NCI-H1048 (cell line): ENCODE results near the gene EBF4.
"Not testable (repeated sequence)": the region's sequence is repeated elsewhere in the genome, so short reads cannot be mapped to it uniquely, and the experiment has no call there.

ENCODE experiments used
- DNase-seq: peaks from one replicate; lab custom pipeline; 2025; lab: John Stamatoyannopoulos, UW

Gene EBF4

GRCh38 chr20:2757969-2758368 is 65.4 kb downstream of the EBF4 start:
- DNase-seq: no peak

- no peak for DNase-seq
These were observed 66.6 kb downstream of the EBF4 start for GRCh38 chr20:2759143-2759542.

DNA sequence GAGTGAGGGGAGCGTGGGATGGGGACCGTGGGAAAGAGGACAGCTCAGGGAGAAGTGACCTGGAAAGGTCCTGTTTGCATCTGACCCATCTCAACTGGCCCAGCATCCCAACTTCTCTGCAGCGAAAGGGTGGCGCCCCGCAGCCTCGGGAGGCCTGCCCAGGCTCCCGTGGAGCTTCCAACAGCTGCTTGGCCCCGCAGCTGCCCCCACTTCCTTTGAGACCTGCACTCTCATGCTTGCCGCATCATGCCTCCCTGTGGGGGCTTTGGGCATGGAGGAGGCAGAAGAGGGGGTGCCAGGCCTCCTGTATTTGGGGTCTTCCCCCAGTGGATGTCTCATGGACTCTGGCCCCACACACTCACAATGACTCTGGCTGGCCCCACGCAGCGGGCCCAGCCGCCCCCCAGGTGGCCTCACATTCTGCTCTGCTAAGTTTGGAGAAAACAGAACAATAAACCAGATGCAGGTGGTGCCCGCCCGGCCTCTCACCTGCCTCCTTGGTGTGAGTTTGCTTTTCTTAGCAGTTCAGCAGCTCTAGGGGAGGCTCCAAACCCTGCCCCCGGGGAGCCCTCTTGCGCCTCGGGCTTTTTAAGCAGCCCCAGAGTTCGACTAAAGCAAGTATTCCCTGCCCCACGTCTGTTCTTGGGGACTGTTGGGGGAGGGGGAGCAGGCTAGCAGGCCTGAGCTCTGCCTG is 67.2 kb downstream of the EBF4 start:
- no peak for DNase-seq

DNA sequence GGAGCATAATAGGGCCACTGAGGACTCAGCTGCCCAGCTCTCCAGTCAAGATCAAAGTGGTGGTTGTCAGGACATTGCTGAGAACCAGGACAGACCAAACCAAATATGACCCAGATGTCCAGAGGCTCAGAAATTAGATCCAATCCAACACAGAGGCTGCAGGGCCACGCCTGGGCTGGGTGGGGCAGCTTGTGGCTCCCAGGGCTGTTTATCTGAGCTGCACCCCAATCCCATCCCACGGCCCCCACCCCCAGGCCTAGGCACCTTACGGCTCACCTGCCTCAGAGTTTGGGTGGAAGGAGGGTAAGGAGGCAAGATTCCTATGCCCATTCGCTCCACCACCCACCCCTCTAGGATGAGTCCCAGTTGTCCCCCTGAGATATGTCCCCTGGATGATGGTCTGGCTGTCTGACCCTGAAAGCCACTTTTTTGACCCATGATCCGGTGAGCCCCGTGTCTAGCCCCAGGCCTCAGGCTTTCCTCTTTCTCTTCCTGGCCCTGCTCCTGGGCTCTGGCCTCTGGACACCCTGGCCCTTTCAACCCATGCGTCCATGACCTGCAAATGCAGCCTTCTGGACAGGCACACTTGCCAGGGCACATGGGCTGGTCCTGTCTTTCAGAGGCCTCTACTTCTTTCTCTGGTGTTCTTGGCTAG is 67.8 kb downstream of the EBF4 start:
- no peak for DNase-seq

DNA sequence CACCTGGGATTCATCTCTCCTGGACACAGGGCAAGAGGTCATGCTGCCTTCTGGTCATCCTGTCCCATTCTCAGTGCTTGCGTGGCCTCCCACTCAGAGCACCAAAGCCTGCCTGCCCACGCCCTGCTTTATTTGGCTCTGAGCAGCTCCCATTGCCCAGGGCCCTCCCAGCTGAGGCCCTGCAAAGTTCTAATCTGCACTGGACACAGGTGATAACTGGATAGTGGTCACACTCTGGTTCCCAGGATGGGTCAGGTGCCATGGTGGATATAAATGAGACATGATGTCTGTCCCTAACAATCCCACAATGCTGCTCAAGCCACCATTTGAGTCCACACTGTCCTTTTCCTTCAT is 68.3 kb downstream of the EBF4 start:
- DNase-seq: no peak

DNA sequence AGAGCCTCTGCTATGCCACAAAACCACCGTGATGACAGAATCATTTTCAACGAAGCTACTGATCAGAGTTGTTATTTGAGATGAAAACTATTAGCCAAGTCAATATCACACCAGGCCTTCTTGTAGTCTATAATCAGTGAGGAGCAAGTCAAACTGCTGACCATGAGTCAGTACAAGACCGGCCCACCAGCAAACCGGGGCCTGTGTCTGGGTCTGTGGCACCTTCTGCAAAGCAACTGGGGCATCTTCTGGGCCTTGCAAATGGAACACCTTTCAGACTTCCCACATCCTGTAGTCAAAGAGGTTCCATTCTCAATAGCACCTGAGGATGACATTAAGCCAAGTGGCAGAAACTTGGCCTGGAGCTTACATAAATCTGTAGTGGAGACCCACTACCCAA is 69.3 kb downstream of the EBF4 start:
- no peak for DNase-seq

- no peak for DNase-seq
These were observed 70.1 kb downstream of the EBF4 start for GRCh38 chr20:2762578-2763131.

DNA sequence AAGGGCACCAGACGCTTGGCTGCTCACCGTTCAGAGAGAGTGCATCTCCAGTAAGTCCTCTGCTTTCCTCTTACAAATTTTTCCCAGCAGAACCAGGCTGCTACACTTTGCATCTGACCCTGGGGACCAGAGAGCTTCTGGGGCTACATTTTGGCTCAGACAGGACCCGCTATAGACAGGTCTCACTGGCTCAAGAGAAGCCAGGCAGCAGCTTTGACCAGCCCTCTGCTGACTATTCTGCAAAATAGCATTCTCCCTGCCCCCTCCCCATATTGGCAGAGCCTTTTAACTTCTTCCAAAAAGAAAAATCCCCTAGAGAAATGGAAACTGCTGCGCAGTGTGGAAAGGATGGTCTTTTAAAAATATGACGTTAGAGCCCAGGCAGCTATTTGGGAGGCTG is 70.6 kb downstream of the EBF4 start:
- DNase-seq: no peak

DNA sequence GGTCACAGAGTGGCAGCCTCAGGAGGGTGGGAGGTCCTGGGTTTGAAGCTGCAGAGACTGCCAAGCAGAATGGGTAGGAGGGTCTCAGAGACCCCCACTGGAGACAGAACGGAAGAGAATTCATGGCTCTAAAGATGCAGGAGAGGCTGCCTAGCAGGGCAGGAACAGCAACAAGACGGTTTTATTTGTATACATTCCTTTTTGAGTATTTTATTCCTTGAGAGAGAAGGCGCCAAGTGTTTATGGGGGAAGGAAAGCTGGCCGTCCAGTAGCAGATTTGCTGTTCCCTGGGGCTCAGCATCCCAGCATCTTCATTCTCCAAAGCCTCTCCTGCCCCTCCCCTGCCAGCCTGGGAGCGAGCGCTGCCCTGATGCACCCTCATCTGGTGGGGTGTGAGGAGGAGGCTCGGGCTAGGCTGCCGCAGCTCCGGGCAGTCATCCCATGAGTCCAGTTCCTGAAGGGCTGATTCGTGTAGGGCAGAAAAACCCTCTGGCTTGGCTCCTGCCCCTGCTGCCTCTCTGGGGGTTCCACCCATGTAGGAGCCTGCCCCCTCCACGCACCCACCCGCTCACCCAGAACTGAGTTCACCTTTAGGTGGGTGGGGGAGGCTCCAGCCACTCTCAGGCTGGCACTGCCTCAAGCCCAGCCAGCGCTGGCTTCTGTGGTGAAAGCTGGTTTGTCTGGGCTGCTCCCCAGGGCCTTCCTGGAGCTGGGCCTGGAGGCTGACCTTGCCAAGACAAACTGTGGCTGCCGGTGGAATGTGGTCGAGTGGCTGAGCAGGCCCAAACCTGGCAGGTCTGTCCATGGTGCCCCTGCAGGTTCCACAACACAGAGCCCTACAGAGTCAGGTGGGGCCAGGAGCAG is 75.4 kb downstream of the EBF4 start:
- DNase-seq: no peak

DNA sequence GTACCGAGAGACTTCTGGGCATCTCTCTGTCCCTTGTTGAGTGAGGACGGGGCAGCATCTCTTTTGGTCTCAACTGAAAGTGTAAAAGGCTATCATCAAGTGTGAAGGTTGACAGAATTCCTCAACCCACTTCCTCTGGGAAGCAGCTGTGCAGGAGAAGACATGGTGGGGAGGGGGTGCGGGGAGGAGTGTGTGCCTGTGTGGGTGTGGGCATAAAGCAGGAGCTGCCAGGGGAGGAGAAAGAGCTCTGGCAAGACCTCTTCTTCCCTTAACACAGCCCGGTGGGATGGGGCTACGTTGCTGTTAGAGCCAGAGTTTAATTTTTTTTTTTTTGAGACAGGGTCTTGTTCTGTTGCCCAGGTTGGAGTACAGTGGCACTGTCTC is 76.0 kb downstream of the EBF4 start:
- DNase-seq: no peak

DNA sequence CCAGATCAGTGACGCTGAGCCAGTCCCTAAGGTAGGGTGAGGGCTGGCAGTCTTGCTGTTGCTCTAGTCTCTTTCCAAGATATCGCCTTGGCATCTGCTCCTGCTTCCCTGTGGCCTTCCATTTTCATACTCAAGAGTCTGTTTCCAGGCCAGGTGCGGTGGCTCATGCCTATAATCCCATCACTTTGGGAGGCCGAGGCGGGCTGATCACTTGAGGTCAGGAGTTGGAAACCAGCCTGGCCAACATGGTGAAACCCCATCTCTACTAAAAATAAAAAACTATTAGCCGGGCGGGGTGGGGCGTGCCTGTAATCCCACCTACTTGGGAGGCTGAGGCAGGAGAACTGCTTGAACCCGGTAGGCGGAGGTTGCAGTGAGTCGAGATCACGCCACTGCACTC is 77.5 kb downstream of the EBF4 start:
- DNase-seq: not testable (repeated sequence)

DNA sequence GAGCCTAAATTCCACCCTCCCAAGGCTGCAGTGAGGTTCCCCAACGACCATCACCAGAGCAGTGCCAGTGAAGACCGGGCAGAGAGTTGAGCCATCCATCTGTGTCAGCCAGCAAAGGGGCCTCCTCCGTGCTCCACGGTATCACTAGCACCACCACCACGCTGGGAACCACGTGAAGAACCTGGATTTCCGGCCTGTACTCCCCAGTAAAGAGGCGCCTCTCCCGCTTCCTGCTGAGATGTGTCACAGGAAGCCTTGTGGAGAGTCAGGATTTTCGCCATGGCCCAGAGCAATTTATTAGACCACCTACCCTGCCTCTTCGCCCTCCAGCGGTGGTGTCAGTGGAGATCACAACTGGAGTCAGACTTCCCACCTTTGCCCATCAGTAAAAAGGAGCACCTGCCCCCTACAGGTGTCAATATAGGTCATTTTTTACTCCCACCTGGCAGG is 79.1 kb downstream of the EBF4 start:
- DNase-seq: no peak

DNA sequence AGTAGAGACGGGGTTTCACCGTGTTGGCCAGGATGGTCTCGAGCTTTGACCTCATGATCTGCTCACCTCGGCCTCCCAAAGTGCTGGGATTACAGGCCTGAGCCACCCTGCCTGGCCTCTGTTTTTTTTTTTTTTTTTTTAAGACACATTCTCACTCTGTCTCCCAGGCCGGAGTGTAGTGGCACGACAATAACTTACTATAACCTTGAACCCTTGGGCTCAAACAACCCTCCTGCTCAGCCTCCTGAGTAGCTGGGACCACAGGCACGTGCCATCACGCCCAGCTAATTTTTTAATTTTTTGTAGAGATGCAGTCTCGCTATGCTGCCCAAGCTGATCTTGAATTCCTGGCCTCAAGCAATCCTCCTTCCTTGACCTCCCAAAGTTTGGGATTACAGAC is 81.2 kb downstream of the EBF4 start:
- DNase-seq: no peak

GRCh38 chr20:2775139-2775538 is 82.6 kb downstream of the EBF4 start:
- no peak for DNase-seq

DNA sequence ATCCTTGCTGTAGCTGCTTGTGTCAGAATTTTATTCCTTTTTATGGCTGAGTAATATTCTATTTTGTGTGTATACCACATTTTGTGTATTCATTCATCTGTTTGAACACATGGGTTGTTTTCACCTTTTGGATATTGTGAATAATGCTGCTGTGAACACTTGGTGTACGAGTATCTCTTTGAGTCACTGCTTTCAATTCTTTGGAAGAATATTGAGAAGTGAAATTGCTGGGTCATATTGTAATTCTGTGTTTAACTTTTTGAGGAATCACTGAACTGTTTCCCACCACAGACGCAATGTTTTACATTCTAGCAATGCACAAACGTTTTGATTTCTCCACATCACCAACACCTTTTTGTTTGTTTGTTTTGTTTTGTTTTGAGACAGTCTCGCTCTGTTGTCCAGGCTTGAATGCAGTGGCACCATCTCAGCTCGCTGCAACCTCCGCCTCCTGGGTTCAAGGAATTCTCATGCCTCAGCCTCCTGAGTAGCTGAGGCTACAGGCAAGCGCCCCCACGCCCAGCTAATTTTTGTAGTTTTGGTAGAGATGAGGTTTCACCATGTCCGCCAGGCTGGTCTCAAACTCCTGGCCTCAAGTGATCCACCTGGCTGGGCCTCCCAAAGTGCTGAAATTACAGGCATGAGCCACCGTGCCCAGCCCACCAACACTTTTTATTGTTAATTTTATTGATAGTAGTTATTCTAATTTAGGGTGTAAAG is 86.2 kb downstream of the EBF4 start:
- no peak for DNase-seq

DNA sequence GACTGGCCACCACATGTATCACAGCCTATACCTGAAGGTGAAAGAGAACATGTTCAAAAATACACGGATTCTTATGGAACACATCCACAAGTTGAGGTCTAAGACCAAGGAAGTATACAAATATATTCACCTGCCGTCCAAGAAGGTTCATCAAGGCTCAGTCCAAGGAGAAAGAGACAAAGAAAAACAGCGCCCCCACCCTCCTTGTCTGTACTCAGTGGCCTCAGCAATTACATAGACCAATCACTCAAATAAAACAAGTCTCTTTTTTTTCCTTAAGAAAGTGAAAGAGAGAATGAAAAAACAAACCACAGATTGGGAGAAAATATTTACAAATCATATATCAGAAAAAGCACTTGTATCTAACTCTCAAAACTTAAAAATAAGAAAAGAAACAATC is 88.4 kb downstream of the EBF4 start:
- no peak for DNase-seq

GRCh38 chr20:2783908-2784566 is 91.5 kb downstream of the EBF4 start:
- DNase-seq: no peak

DNA sequence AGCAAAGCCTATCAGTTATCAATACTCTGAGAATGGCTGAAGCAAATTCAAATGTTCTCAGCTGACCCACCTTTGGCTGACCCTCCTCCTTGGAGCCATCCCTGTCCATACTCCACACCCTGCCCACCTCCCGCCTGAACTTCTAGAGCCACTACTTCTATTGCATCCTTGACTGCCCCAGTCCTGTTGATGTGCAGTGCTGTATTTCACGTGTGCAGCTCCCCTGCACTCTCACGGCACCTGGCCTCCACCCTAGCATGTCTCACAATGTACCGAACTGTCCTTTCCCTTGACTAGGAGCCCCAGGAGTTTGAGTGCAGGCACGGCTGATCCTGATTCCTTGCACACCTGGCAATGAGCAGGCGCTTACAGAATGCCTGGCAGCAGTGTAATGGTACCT is 100.9 kb downstream of the EBF4 start:
- DNase-seq: no peak

DNA sequence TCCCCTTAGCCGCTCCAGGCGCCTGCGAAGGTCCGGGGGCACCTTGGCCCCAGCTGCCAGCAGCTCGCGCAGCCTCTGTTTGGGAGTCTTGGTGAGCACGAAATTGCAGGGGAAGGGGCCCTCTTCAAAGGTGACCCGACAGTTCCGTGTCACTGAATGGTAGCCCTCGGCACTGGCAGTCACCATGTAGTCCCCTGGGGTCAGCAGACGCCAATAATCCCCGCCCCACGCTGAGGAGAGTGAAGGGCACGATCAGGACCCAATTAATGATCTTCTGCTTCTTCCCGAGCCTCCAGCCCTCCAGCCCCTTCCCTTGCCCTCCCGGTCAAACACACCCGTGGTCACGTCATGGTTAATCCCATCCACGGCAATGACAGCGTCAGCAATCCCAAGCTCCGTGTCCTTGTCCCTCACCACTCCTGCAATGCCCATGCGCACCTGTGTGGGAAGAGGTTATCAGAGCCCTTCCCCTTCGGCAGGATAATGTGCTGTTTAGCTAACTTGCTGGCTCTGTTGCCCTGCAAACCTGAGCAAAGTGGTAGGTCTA is 101.7 kb downstream of the EBF4 start:
- DNase-seq: no peak

DNA sequence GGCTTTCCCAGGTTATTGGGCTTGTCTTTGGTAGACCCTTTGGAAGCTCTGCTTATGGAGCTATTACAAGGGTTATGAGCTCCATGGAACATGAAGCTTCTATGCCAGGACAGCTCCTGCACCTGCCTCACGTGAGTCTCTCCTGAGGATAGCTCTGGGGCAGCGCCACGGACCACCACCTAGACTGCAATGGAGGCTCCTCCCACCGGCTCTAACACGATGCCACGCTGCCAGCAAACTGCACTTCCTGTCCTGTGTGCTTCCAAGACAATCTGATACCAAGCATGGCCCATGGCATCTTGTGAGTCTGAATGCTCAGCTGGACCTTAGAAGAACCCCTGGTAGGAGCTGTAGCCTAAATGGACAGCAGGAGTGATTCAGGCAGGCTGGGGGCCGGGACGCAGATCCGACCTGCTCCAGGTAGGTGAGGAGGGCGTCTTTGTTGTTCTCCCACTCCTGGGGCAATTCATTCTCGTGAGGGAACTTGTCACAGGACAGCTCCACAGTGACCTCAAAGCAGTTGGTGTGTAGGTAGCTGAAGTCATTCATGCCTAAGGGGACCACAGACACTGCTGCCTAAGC is 102.4 kb downstream of the EBF4 start:
- no peak for DNase-seq

DNA sequence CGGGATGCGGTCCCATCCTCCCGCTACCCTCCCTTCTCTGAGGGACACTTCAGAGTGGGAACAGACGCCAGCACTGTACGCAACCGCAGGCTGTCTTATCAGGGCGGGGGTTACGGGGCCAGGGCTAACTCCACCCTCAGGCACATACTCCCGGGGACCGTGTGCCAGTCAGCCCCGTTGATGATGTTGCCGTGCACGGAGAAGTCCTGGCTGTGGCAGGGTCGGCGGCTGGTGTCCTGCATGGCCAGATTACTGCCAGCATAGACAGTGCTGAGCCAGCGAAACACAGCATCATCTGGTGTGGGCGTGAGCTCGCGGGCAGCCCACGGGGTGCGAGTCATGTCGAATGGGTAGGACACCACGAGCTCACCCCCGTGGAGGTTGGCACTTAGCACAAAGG is 102.9 kb downstream of the EBF4 start:
- DNase-seq: no peak
